Mesodermal cell (in vitro differentiated cells): Measurements from ENCODE around the gene CRHBP.
A peak's percentile ranks its signal among the peaks of the same experiment; 100 is the strongest.
"Not testable (repeated sequence)": the region's sequence is repeated elsewhere in the genome, so short reads cannot be mapped to it uniquely, and the experiment has no call there.

Source experiments
- H3K27ac ChIP-seq: 2 replicates; pipeline ENCODE4 v1.7.0; 2013; ENCODE audit warnings: mild to moderate bottlenecking, low read depth, low read length, moderate library complexity; ENCODE audit not compliant: severe bottlenecking
- H3K36me3 ChIP-seq: 2 replicates; pipeline ENCODE4 v1.7.1; 2013; ENCODE audit warnings: mild to moderate bottlenecking, low read length, moderate library complexity; ENCODE audit not compliant: control insufficient read depth, insufficient read depth
- H3K4me1 ChIP-seq: one replicate; pipeline ENCODE4 v1.7.1; 2013; ENCODE audit warnings: mild to moderate bottlenecking, low read length; ENCODE audit not compliant: insufficient read depth, control insufficient read depth, poor library complexity, severe bottlenecking
- H3K4me3 ChIP-seq: 2 replicates; pipeline ENCODE4 v1.7.0; 2013; ENCODE audit warnings: low read length, control low read depth, mild to moderate bottlenecking; ENCODE audit not compliant: insufficient read depth, poor library complexity, severe bottlenecking; ENCODE audit errors: extremely low read depth
- H3K9me3 ChIP-seq: 2 replicates; pipeline ENCODE4 v1.7.1; 2013; ENCODE audit warnings: mild to moderate bottlenecking, low read length, moderate library complexity; ENCODE audit not compliant: control insufficient read depth
- WGBS, 2 experiments: methylation state at CpG; one replicate each; pipeline ENCODE4 v1.1.5; 2013; ENCODE audit warnings: missing lambda C conversion rate in 2 of 2; ENCODE audit not compliant: insufficient coverage in 2 of 2; 5-methylcytosine and 5-hydroxymethylcytosine counted together

The CRHBP gene

GRCh38 chr5:76941000-76941399 is 11.8 kb upstream of the CRHBP start:
- WGBS, 2 experiments = 86 to 89% methylated on average over 1 to 2 of the region's 4 CpGs
- no peaks in the 10 kb centered on the region for H3K36me3 ChIP-seq
- no peak overlapping the region for H3K27ac ChIP-seq
- peaks cover 12% of the 10 kb centered on the region for H3K4me1 ChIP-seq
- no peaks in the 10 kb centered on the region for H3K9me3 ChIP-seq
- H3K4me3 ChIP-seq = no peak overlapping the region

- H3K36me3 ChIP-seq = no peaks in the 10 kb centered on the region
- WGBS, 2 experiments = 100% methylated on average over 1 of the region's 3 CpGs; no CpG with 5 or more reads in 1 of the 2 experiments
Measured at GRCh38 chr5:76941442-76941841, 11.4 kb upstream of the CRHBP start.

GRCh38 chr5:76942581-76942980 is 10.3 kb upstream of the CRHBP start:
- no peaks in the 10 kb centered on the region for H3K9me3 ChIP-seq
- no peak overlapping the region for H3K4me3 ChIP-seq
- no peak overlapping the region for H3K27ac ChIP-seq
- no peaks in the 10 kb centered on the region for H3K36me3 ChIP-seq
- no CpG with 5 or more reads among the region's 1 CpG for WGBS, 2 experiments
- peaks cover 18% of the 10 kb centered on the region for H3K4me1 ChIP-seq

More at GRCh38 chr5:76941442-76941841, 11.4 kb upstream of the CRHBP start:
- H3K4me3 ChIP-seq = no peak overlapping the region
- H3K4me1 ChIP-seq = peaks cover 12% of the 10 kb centered on the region
- no peak overlapping the region for H3K27ac ChIP-seq
- H3K9me3 ChIP-seq = no peaks in the 10 kb centered on the region

GRCh38 chr5:76943006-76943405 is 9.8 kb upstream of the CRHBP start:
- H3K36me3 ChIP-seq = no peaks in the 10 kb centered on the region
- no peak overlapping the region for H3K27ac ChIP-seq
- H3K4me3 ChIP-seq = no peak overlapping the region
- 73 to 100% methylated on average over 2 of the region's 3 CpGs for WGBS, 2 experiments
- H3K4me1 ChIP-seq = peaks cover 18% of the 10 kb centered on the region
- no peaks in the 10 kb centered on the region for H3K9me3 ChIP-seq

- 85 to 91% methylated on average over 2 to 3 of the region's 5 CpGs for WGBS, 2 experiments
- peaks cover 18% of the 10 kb centered on the region for H3K4me1 ChIP-seq
- H3K36me3 ChIP-seq = no peaks in the 10 kb centered on the region
- H3K9me3 ChIP-seq = no peaks in the 10 kb centered on the region
- H3K4me3 ChIP-seq = no peak overlapping the region
- H3K27ac ChIP-seq = no peak overlapping the region
Measured at GRCh38 chr5:76944638-76945037, 8.2 kb upstream of the CRHBP start.

- H3K27ac ChIP-seq, H3K36me3 ChIP-seq, H3K9me3 ChIP-seq, H3K4me3 ChIP-seq: not testable (repeated sequence)
- peaks cover 18% of the 10 kb centered on the region for H3K4me1 ChIP-seq
- 69 to 93% methylated on average over 4 to 5 of the region's 9 CpGs for WGBS, 2 experiments
Measured at GRCh38 chr5:76945238-76945637, 7.6 kb upstream of the CRHBP start.

- 90 to 100% methylated on average over 1 to 2 of the region's 2 CpGs for WGBS, 2 experiments
- Histone ChIP-seq H3K4me3 (no peak overlapping the region), H3K36me3 (no peaks in the 10 kb centered on the region), H3K4me1 (peaks cover 18% of the 10 kb centered on the region), H3K27ac (no peak overlapping the region), H3K9me3 (no peaks in the 10 kb centered on the region)
Measured at GRCh38 chr5:76946090-76946489, 6.8 kb upstream of the CRHBP start.

- Histone ChIP-seq H3K9me3 (no peaks in the 10 kb centered on the region), H3K36me3 (no peaks in the 10 kb centered on the region), H3K27ac (no peak overlapping the region), H3K4me1 (peaks cover 18% of the 10 kb centered on the region), H3K4me3 (no peak overlapping the region)
- WGBS, 2 experiments = 63 to 68% methylated on average over 1 to 2 of the region's 4 CpGs
Measured at GRCh38 chr5:76947082-76947503, 5.8 kb upstream of the CRHBP start.

GRCh38 chr5:76953551-76954382 is 922 bp downstream of the CRHBP start:
- Histone ChIP-seq H3K27ac (no peak overlapping the region), H3K36me3 (no peaks in the 10 kb centered on the region), H3K4me3 (peak overlapping the region; percentile 48), H3K4me1 (peaks cover 10% of the 10 kb centered on the region), H3K9me3 (no peaks in the 10 kb centered on the region)
- WGBS, 2 experiments = 1 to 2% methylated on average over 64 to 69 of the region's 81 CpGs

- Histone ChIP-seq H3K4me1 (peaks cover 16% of the 10 kb centered on the region), H3K36me3 (no peaks in the 10 kb centered on the region), H3K4me3 (peak overlapping the region; percentile 48), H3K27ac (no peak overlapping the region), H3K9me3 (no peaks in the 10 kb centered on the region)
- 19 to 29% methylated on average over 21 to 22 of the region's 25 CpGs for WGBS, 2 experiments
Measured at GRCh38 chr5:76954383-76954763, 1.5 kb downstream of the CRHBP start.

- no peaks in the 10 kb centered on the region for H3K9me3 ChIP-seq
- H3K4me1 ChIP-seq = peaks cover 24% of the 10 kb centered on the region
- WGBS, 2 experiments = 88 to 94% methylated on average over 2 of the region's 2 CpGs
- H3K36me3 ChIP-seq = no peaks in the 10 kb centered on the region
- H3K4me3 ChIP-seq = no peak overlapping the region
- H3K27ac ChIP-seq = no peak overlapping the region
Measured at GRCh38 chr5:76956033-76956432, 3.2 kb downstream of the CRHBP start.
